ENCODE data around the gene ZNF784. TPM values are rescaled to one million over a fixed set of nuclear protein-coding genes. Genes with fewer than 3 reads are reported as not detected.

Gene ZNF784
- total and polyA plus RNA-seq, 2 of the 13 experiments (the other 11 are each of a cell fraction or from before 2014, with no cell fraction given) = 4.1 to 4.2 TPM

- TF ChIP-seq ZNF362 (CRISPR knock-in tag; IDR thresholded peaks at IDR 0.05; ENCODE audit: borderline replicate concordance) (peak; percentile 56; the same call in 1 of the 2 replicates), ZNF678 (CRISPR knock-in tag; IDR thresholded peaks at IDR 0.05) (0 out of 2 replicates have a peak, but pooled peaks have one; percentile 54), ZNF382 (CRISPR knock-in tag; IDR thresholded peaks at IDR 0.05; ENCODE audit: borderline replicate concordance) (no peak), PPARG (CRISPR knock-in tag; conservative IDR thresholded peaks at IDR 0.05) (no peak), ZNF710 (CRISPR knock-in tag; IDR thresholded peaks at IDR 0.05; ENCODE audit: borderline replicate concordance) (peak; percentile 48; the same call in 1 of the 2 replicates), MZF1 (CRISPR knock-in tag; IDR thresholded peaks at IDR 0.05; ENCODE audit: borderline replicate concordance) (no peak), ZSCAN29 (CRISPR knock-in tag; conservative IDR thresholded peaks at IDR 0.05) (no peak), ZNF607 (CRISPR knock-in tag; IDR thresholded peaks at IDR 0.05; ENCODE audit: borderline replicate concordance) (peak; percentile 63; the same call in 1 of the 2 replicates), RNF2 (conservative IDR thresholded peaks at IDR 0.05; ENCODE audit: low read depth) (no peak), KAT7 (CRISPR knock-in tag; IDR thresholded peaks at IDR 0.05; ENCODE audit: borderline replicate concordance) (peak; percentile 86; the same call in 1 of the 2 replicates), FOXA3 (CRISPR knock-in tag; IDR thresholded peaks at IDR 0.05) (peak; percentile 67), GLI4 (CRISPR knock-in tag; IDR thresholded peaks at IDR 0.05; ENCODE audit: borderline replicate concordance) (no peak), ZNF292 (CRISPR knock-in tag; IDR thresholded peaks at IDR 0.05; ENCODE audit: borderline replicate concordance, low read depth) (no peak), SYNCRIP (IDR thresholded peaks at IDR 0.05; ENCODE audit: insufficient read depth, low read depth, low read length) (no peak), SRF (IDR thresholded peaks at IDR 0.05; ENCODE audit: low read depth, low read length) (no peak), DZIP1 (CRISPR knock-in tag; IDR thresholded peaks at IDR 0.05) (no peak), FOXK1 (CRISPR knock-in tag; IDR thresholded peaks at IDR 0.05; ENCODE audit: borderline replicate concordance, low read depth) (peak; percentile 68; the same call in 1 of the 2 replicates), ERF (CRISPR knock-in tag; IDR thresholded peaks at IDR 0.05) (0 out of 2 replicates have a peak, but pooled peaks have one; percentile 22), ZNF766 (CRISPR knock-in tag; IDR thresholded peaks at IDR 0.05; ENCODE audit: borderline replicate concordance) (peak; percentile 63; the same call in 1 of the 2 replicates), MXD1 (CRISPR knock-in tag; IDR thresholded peaks at IDR 0.05) (0 out of 2 replicates have a peak, but pooled peaks have one; percentile 20), MED1 (CRISPR knock-in tag; IDR thresholded peaks at IDR 0.05) (peak; percentile 57)
These were observed 29.4 kb upstream of the ZNF784 start (continued) for GRCh38 chr19:55653651-55654322.

All from HepG2 (cell line).